ENCODE data around the gene IP6K3. TPM values are rescaled to one million over a fixed set of nuclear protein-coding genes. Genes with fewer than 3 reads are reported as not detected.

IP6K3 gene
- total RNA-seq, 1 experiment from 2014 or later, result 1.7 TPM

DNA sequence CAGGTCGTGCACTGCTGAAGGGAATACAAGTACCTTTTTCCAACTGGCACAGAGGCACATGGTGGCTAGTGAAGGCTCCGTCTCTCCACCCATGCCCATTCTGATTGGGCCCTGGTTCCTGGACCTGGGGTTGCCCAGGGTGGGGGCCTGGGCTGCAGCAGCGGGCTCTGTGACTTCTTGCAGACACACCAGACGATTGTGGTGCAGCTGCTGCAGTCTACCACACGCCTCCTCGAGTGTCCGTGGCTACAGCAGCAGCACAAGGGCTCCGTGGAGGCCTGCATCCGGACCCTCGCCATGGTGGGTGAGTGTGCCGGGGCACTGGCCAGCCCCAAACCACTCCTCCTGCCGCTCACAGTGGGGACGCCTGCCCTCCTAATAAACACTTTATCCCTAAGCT lies 64.4 kb downstream of the IP6K3 start:
- TF ChIP-seq CTCF (IDR thresholded peaks at IDR 0.05; ENCODE audit: unreplicated experiment), result no peak
- Mint-ChIP-seq H3K4me1 (ENCODE audit: insufficient read depth, unreplicated experiment) (no peaks in the 10 kb centered on the region), H3K9me3 (ENCODE audit: unreplicated experiment) (no peaks in the 10 kb centered on the region), H3K27ac (ENCODE audit: low read depth, unreplicated experiment) (no peak overlapping the region), H3K36me3 (ENCODE audit: insufficient read depth, unreplicated experiment) (peaks cover 70% of the 10 kb centered on the region), H3K27me3 (ENCODE audit: insufficient read depth, unreplicated experiment) (no peaks in the 10 kb centered on the region), H3K4me3 (ENCODE audit: unreplicated experiment) (no peak overlapping the region)
- intact Hi-C loops (cut with micrococcal nuclease), result no loop called here
- ChIA-PET CTCF (interaction anchor here (0.6 to 2.0 kb wide), 4 partner anchors 18 to 678 kb away, joined by 3 to 7 read pairs (median 4); no protein-coding TSS in a partner anchor), POLR2A (interaction anchor here (0.8 to 1.5 kb wide), 2 partner anchors 29 to 61 kb away, joined by 5 to 9 read pairs; partner anchors contain the start of genes ITPR3 and UQCC2)
- no peak for DNase-seq (ENCODE audit: unreplicated experiment)
- BruUV-seq (replicated peaks), result no TSS peak

DNA sequence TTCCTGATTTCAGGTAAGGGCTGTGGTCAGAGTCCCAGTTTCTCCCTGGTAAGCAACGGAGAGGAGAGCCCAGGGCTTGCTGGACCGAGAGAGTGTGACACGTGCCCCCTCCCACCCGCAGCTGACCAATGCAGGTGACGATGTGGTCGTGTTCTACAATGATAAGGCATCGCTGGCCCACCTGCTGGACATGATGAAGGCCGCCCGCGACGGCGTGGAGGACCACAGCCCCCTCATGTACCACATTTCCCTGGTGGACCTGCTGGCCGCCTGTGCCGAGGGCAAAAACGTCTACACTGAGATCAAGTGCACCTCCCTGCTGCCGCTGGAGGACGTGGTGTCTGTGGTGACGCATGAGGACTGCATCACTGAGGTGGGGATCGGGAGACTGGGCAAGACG lies 66.9 kb downstream of the IP6K3 start:
- Mint-ChIP-seq H3K4me3 (ENCODE audit: unreplicated experiment) (no peak overlapping the region), H3K4me1 (ENCODE audit: insufficient read depth, unreplicated experiment) (no peaks in the 10 kb centered on the region), H3K9me3 (ENCODE audit: unreplicated experiment) (no peaks in the 10 kb centered on the region), H3K27me3 (ENCODE audit: insufficient read depth, unreplicated experiment) (no peaks in the 10 kb centered on the region), H3K36me3 (ENCODE audit: insufficient read depth, unreplicated experiment) (peaks cover 76% of the 10 kb centered on the region), H3K27ac (ENCODE audit: low read depth, unreplicated experiment) (no peak overlapping the region)
- no TSS peak for BruUV-seq (replicated peaks)
- DNase-seq (ENCODE audit: unreplicated experiment), result no peak
- intact Hi-C loops (cut with micrococcal nuclease), result no loop called here
- TF ChIP-seq CTCF (IDR thresholded peaks at IDR 0.05; ENCODE audit: unreplicated experiment), result no peak
- POLR2A ChIA-PET, result no interaction called here
- CTCF ChIA-PET, result interaction anchor here (0.9 kb wide), 1 partner anchor 11 kb away, joined by 3 read pairs; no protein-coding TSS in a partner anchor

DNA sequence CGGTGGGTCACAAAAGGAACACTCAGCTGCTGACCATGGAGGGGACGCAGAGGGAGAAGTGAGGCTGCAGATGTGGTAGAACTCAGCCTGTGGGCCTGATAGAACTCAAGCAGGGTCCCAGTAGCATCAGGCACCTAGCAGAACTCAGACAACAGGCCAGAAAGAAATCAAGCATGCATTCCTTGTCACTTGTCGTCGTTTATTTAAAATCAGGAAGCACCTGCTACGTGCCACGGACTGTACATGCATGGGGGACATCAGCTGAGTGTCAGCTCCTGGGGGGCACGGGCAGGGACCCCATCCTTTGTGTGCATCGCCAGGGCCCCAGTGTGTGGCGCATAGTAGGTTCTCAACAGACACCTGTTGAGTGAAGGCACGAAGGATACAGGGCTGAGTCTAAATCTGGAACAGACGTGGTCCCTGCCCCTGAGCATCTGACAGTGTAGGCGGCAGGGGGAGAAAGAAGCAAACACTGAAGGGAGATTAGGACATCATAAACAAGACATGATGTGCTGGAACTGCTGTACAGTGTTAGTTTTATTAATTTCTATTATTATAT lies 67.7 kb downstream of the IP6K3 start:
- ChIA-PET CTCF (no interaction called here), POLR2A (interaction anchor here (1.1 kb wide), 1 partner anchor 15 kb away, joined by 4 read pairs; no protein-coding TSS in a partner anchor)
- Mint-ChIP-seq H3K4me3 (ENCODE audit: unreplicated experiment) (no peak overlapping the region), H3K27ac (ENCODE audit: low read depth, unreplicated experiment) (no peak overlapping the region), H3K4me1 (ENCODE audit: insufficient read depth, unreplicated experiment) (no peaks in the 10 kb centered on the region), H3K36me3 (ENCODE audit: insufficient read depth, unreplicated experiment) (peaks cover 70% of the 10 kb centered on the region), H3K27me3 (ENCODE audit: insufficient read depth, unreplicated experiment) (no peaks in the 10 kb centered on the region), H3K9me3 (ENCODE audit: unreplicated experiment) (no peaks in the 10 kb centered on the region)
- no peak for DNase-seq (ENCODE audit: unreplicated experiment)
- intact Hi-C loops (cut with micrococcal nuclease), result no loop called here
- no TSS peak for BruUV-seq (replicated peaks)
- TF ChIP-seq CTCF (IDR thresholded peaks at IDR 0.05; ENCODE audit: unreplicated experiment), result no peak

DNA sequence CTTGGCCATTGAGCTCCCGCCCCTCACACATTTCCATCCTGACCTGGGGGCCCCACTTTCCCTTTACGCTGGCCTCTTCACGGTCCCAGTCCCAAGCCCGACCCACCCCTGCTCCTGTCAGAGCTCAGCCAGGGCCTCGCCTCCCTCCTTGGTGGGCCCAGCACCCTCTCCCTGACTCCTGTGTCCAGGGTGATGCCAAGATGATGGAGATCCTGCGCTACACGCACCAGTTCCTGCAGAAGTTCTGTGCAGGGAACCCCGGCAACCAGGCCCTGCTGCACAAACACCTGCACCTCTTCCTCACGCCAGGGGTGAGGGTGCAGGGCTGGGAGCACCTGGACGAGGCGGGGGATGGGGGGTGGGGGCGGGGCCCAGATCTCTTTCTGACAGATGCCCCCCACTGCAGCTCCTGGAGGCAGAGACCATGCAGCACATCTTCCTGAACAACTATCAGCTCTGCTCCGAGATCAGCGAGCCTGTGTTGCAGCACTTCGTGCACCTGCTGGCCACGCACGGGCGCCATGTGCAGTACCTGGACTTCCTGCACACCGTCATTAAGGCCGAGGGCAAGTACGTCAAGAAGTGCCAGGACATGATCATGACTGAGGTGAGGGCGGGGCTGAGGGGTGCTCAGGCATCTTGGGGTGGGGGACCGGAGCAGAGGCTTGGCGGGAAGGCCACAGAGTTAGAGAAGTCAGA lies 68.3 kb downstream of the IP6K3 start:
- H3K4me3 Mint-ChIP-seq (ENCODE audit: unreplicated experiment), result no peak overlapping the region
- no peak for TF ChIP-seq CTCF (IDR thresholded peaks at IDR 0.05; ENCODE audit: unreplicated experiment)
- ChIA-PET CTCF (interaction anchor here (0.7 kb wide), 1 partner anchor 84 kb away, joined by 3 read pairs; no protein-coding TSS in a partner anchor), POLR2A (interaction anchor here (1.1 kb wide), 1 partner anchor 16 kb away, joined by 4 read pairs; no protein-coding TSS in a partner anchor)
- intact Hi-C loops (cut with micrococcal nuclease), result no loop called here
- no peaks in the 10 kb centered on the region for H3K4me1 Mint-ChIP-seq (ENCODE audit: insufficient read depth, unreplicated experiment)
- BruUV-seq (replicated peaks), result no TSS peak
- no peaks in the 10 kb centered on the region for H3K27me3 Mint-ChIP-seq (ENCODE audit: insufficient read depth, unreplicated experiment)
- no peaks in the 10 kb centered on the region for H3K9me3 Mint-ChIP-seq (ENCODE audit: unreplicated experiment)
- no peak for DNase-seq (ENCODE audit: unreplicated experiment)
- H3K36me3 Mint-ChIP-seq (ENCODE audit: insufficient read depth, unreplicated experiment), result peaks cover 63% of the 10 kb centered on the region
- peak overlapping the region; percentile 88 for H3K27ac Mint-ChIP-seq (ENCODE audit: low read depth, unreplicated experiment)

Measured in MCF 10A (cell line).